Astrocyte of the spinal cord (primary cell): ENCODE measurements around the gene WNT7B.

Experiments
- DNase-seq: peaks from one replicate; pipeline ENCODE4 v3.0.0; 2011; ENCODE audit warnings: low read depth, low spot score
- H3K4me3 ChIP-seq: 2 replicates; pipeline ENCODE4 v1.5.1; 2011; ENCODE audit warnings: low read depth, mild to moderate bottlenecking, low read length, moderate library complexity
- CTCF ChIP-seq: IDR thresholded peaks from 2 replicates; pipeline ENCODE4 v1.5.1; 2012; ENCODE audit warnings: low read depth, mild to moderate bottlenecking, low read length, inconsistent platforms
- in situ Hi-C: cut with HindIII; loops from 2 replicates; pipeline ENCODE4 v1.10.0; 2017; ENCODE audit warnings: low sequenced_read_pairs

WNT7B gene

DNA sequence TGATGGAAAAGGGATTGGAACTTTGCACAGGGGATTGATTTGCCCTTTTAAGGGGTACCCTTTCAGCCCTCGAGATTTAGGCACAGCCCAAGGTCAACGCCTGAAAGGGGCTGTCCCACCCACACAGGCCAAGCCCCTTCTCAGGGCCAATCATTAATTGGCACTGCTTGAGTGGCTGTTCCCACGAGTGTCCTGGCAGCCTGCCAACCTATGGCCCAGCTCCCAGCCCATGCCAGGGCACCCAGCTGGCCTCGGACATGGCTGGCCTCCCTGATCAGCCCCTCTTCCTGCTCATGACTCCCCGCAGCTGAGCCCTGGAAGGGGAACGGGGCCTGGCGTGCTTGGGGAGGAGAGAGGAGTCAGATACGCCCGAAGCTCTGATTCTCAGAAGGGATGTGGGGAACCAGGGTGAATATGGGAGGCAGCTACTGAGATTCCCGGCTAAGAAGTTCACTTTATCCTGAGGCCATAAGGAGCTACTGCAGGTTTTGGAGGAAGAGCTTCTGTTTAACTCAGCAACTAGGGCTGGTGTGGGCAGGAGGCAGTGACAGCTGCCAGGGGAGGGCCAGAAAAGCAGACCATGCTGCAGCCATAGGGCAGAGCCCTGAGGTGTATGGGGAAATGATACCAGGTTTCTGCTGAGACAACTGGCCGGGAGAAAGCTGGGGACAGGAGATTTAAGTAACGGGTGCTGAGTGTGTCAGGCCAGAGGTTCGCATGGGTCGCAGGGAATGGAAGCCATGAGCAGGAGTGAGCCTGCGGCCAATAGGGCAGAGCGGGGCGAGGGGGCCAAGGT, 30.0 kb downstream of the WNT7B start:
- in situ Hi-C loops, result no loop called here
- no peak overlapping the region for H3K4me3 ChIP-seq
- no peak for DNase-seq
- no peak for TF ChIP-seq CTCF

- no peak for DNase-seq
- in situ Hi-C loops, result no loop called here
- TF ChIP-seq CTCF, result no peak
- H3K4me3 ChIP-seq, result no peak overlapping the region
Observed at GRCh38 chr22:45945621-45946106, 31.3 kb downstream of the WNT7B start.

DNA sequence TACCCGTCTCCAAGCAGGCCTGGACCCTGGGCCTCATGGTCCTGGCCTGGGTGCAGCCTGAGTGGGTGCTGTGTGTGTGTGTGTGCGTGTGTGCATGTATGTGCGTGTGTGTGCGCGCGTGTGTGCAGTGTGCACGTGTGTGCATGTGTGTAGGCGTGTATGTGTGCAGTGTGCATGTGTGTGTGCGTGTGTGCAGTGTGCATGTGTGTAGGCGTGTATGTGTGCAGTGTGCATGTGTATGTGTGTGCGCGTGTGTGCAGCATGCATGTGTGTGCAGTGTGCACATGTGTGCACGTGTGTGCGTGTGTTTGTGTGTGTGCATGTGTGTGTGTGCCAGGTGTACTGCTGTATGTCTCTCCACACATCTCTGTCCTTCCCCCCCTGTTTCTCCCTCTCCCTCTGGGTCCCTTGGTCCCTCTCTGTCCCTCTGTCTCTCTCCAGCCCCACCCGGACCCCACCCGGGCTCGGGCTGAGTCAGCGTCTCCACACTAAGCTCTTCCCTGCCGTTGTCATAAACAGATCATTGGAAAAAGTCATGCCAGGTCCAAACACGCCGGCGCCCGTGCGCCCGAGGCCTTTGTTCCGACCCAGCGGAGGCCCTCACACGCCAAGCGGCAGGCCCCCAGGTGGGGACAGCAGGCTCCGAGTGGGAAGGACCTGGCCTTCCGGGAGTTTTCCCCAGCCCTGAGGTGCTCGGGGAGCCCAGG, 34.0 kb downstream of the WNT7B start:
- in situ Hi-C loops, result no loop called here
- H3K4me3 ChIP-seq, result no peak overlapping the region
- no peak for DNase-seq
- TF ChIP-seq CTCF, result no peak

- in situ Hi-C loops, result no loop called here
- no peak for DNase-seq
- H3K4me3 ChIP-seq, result no peak overlapping the region
- no peak for TF ChIP-seq CTCF
Observed at GRCh38 chr22:45942344-45942743, 34.6 kb downstream of the WNT7B start.

GRCh38 chr22:45938913-45939312, 38.0 kb downstream of the WNT7B start:
- no peak for DNase-seq
- H3K4me3 ChIP-seq, result no peak overlapping the region
- no peak for TF ChIP-seq CTCF
- in situ Hi-C loops, result no loop called here

DNA sequence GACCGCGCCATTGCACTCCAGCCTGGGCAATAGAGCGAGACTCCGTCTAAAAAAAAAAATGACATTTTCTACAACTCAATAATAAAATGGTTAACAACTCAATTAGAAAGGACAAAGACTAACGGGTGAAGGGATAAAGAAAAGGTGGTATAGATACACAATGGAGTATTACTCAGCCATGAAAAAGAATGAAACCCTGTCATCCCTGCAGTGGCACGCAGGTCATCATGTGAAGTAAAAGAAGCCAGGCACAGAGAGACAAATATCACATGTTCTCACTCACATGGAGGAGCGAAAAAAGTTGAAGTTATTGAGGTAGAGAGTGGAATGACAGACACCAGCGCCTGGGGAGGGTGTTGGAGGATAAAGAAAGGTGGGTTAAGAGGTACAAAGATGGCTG, 39.0 kb downstream of the WNT7B start:
- no peak overlapping the region for H3K4me3 ChIP-seq
- in situ Hi-C loops, result no loop called here
- DNase-seq, result no peak
- no peak for TF ChIP-seq CTCF
